Measurements from ENCODE around the gene STX3.

DNA sequence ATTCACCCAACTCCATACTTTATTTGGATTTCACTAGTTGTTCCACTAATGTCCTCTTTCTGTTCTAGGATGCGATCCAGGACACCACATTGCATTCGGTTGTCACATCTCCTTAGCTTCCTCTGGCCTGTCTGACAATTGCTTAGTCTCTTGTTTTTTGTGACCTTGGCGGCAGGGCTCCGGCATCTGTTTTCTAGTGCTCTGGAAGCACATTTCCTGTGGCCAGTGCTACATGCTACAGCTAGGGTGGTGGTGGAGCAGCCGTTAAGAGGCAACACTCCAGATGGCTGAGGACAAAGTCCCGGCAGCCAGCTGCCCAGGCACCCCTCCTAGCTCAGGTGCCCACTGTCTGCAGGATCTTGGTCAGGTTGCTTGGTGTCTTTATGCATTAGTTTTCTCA lies 6.8 kb downstream of the STX3 start:
- no peak for TF ChIP-seq POLR2A (IDR thresholded peaks at IDR 0.05; ENCODE audit: control extremely low read depth in 1 of 2, low read depth in 2 of 2, low read length in 2 of 2)
- no peak for TF ChIP-seq POLR2AphosphoS5 (IDR thresholded peaks at IDR 0.05; ENCODE audit: low read depth, low read length)
- TF ChIP-seq CEBPB (IDR thresholded peaks at IDR 0.05; ENCODE audit: low read depth, low read length) = no peak
- TF ChIP-seq EZH2 (IDR thresholded peaks at IDR 0.05; ENCODE audit: low read depth, low read length, severe bottlenecking) = no peak
- TF ChIP-seq, protein P1, sequence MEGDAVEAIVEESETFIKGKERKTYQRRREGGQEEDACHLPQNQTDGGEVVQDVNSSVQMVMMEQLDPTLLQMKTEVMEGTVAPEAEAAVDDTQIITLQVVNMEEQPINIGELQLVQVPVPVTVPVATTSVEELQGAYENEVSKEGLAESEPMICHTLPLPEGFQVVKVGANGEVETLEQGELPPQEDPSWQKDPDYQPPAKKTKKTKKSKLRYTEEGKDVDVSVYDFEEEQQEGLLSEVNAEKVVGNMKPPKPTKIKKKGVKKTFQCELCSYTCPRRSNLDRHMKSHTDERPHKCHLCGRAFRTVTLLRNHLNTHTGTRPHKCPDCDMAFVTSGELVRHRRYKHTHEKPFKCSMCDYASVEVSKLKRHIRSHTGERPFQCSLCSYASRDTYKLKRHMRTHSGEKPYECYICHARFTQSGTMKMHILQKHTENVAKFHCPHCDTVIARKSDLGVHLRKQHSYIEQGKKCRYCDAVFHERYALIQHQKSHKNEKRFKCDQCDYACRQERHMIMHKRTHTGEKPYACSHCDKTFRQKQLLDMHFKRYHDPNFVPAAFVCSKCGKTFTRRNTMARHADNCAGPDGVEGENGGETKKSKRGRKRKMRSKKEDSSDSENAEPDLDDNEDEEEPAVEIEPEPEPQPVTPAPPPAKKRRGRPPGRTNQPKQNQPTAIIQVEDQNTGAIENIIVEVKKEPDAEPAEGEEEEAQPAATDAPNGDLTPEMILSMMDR (IDR thresholded peaks at IDR 0.05; ENCODE audit: control extremely low read depth in 1 of 3, insufficient read depth in 1 of 3, low read depth in 1 of 3, low read length in 3 of 3) = no peak
- no peak for TF ChIP-seq YY1 (IDR thresholded peaks at IDR 0.05; ENCODE audit: low read depth, low read length)
- TF ChIP-seq CHD7 (IDR thresholded peaks at IDR 0.05; ENCODE audit: insufficient replicate concordance, low read length) = no peak
- TF ChIP-seq MAX (IDR thresholded peaks at IDR 0.05) = no peak
- no peak for TF ChIP-seq JUND (IDR thresholded peaks at IDR 0.05; ENCODE audit: low read length)

Data from H1 (cell line).